C4-2B (cell line): Measurements from ENCODE around the gene ANKRD62.
A peak's percentile ranks its signal among the peaks of the same experiment; 100 is the strongest.
"Not testable (repeated sequence)": the region's sequence is repeated elsewhere in the genome, so short reads cannot be mapped to it uniquely, and the experiment has no call there.

ENCODE experiments used
- H3K27ac ChIP-seq: fragments of 450-650 bp; 2 replicates; pipeline ENCODE4 v1.5.1; 2017
- ZFX ChIP-seq: fragments of 450-650 bp; IDR thresholded peaks from 2 replicates; pipeline ENCODE4 v1.6.1; 2017
- TF ChIP-seq, protein P1 (sequence below): fragments of 450-650 bp; conservative IDR thresholded peaks from 2 replicates; pipeline ENCODE4 v1.5.1; 2017; ENCODE audit warnings: mild to moderate bottlenecking

Gene ANKRD62

DNA sequence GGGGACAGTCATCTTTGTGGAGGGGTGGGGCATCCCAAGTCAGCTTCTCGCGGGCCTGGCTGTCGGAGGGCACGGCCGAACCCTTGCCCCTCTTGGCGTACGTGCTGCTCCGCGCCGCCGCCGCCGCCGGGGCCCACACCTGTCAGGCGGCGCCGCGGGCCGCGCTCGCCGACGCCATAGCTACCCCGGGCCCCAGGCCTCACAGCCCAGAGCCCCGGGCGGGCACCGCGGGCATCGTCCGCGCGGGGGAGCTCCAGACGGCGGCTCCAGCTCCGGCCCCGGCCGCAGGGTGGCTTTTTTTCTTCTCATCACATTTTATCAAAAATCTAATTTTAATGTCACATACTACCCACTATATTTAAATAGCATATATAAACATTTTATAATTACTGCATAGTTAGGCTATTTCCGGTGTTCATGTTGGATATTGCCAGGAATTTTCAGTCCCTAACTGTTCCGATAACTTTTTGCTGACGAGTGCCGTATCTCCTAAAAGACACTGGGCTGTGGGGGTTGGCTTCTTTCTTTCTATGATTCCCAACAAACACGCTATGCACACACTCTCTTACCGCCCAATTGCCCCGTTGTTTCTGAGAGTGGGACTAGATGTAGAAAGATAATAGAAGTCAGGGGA is 25.2 kb upstream of the ANKRD62 start:
- TF ChIP-seq, protein P1, sequence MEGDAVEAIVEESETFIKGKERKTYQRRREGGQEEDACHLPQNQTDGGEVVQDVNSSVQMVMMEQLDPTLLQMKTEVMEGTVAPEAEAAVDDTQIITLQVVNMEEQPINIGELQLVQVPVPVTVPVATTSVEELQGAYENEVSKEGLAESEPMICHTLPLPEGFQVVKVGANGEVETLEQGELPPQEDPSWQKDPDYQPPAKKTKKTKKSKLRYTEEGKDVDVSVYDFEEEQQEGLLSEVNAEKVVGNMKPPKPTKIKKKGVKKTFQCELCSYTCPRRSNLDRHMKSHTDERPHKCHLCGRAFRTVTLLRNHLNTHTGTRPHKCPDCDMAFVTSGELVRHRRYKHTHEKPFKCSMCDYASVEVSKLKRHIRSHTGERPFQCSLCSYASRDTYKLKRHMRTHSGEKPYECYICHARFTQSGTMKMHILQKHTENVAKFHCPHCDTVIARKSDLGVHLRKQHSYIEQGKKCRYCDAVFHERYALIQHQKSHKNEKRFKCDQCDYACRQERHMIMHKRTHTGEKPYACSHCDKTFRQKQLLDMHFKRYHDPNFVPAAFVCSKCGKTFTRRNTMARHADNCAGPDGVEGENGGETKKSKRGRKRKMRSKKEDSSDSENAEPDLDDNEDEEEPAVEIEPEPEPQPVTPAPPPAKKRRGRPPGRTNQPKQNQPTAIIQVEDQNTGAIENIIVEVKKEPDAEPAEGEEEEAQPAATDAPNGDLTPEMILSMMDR, result peak; percentile 63
- not testable (repeated sequence) for H3K27ac ChIP-seq

DNA sequence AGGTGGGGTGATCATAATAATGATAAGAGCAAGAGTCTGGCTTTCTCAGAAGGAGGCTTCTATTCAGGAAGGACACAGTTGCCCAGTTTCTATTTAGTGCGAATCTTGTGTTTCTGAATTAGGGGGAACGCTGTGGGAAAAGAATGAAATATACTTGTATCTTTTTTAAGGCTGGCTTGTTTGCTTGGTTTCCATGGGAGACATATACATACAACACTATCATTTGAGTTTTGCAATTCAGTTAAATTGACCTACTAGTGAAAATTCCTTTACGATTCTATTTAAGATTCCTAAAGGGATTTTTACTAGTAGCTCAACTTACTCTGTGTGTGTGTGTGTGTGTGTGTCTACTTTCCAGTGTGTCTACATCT is 24.7 kb upstream of the ANKRD62 start:
- no peak overlapping the region for H3K27ac ChIP-seq
- TF ChIP-seq ZFX, result no peak
- TF ChIP-seq, protein P1, result no peak

DNA sequence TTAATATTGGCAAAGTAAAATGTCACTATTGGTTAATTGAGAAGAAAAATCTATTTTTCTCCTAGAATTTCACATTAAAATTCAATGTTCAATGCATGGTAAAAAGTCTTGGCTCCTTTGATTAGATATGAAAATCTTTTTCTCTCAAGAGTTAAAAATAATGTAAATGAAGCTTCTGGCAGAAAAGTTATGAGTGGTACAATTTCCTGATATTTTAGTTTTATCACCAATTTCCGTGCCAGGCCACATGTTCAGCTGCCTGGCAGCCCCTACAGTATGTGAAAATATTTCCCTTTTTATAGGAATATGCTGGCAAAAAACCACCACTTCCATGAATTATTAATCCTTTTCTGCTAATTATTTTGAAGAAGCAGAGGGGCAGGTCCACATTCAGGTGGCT is 22.6 kb upstream of the ANKRD62 start:
- H3K27ac ChIP-seq, result not testable (repeated sequence)

DNA sequence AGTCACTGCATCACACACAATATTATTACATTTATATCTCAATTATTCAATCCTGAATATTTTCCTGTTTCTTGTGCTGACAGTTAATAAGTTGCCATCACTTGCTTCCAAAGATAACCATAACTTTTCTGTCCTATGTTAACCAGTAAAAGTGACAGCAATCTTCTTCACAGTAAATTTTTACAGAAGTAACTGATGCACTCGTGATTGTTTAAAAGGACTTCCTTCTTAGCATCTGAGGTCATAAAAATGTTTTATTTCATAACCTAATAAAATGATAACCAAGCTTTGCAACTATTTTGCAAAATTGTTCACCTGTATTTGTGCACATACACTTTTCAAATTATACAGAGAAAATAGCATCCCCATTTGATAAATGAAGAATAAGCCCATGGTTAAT is 20.6 kb upstream of the ANKRD62 start:
- TF ChIP-seq ZFX, result no peak
- TF ChIP-seq, protein P1, result no peak
- no peak overlapping the region for H3K27ac ChIP-seq

DNA sequence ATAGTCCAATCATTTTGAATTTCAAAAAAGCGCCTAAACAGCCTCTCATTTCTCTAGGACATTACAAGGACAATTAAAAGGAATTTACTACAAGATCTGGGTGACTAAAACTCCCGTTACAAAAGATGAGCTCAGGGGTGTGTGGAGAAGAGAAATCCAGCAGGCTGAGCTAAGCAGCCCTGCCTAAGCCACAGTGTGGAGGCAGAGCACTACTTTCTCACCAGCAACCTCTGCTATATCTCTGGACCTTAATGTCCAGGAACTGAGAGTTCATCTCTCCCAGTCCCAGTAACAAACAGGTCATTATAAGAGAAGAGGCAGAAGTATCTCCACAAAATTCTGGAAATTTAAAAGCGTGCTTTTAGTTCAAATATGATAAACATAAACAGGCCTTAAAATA is 18.9 kb upstream of the ANKRD62 start:
- H3K27ac ChIP-seq, result no peak overlapping the region
- TF ChIP-seq, protein P1, result no peak
- no peak for TF ChIP-seq ZFX

DNA sequence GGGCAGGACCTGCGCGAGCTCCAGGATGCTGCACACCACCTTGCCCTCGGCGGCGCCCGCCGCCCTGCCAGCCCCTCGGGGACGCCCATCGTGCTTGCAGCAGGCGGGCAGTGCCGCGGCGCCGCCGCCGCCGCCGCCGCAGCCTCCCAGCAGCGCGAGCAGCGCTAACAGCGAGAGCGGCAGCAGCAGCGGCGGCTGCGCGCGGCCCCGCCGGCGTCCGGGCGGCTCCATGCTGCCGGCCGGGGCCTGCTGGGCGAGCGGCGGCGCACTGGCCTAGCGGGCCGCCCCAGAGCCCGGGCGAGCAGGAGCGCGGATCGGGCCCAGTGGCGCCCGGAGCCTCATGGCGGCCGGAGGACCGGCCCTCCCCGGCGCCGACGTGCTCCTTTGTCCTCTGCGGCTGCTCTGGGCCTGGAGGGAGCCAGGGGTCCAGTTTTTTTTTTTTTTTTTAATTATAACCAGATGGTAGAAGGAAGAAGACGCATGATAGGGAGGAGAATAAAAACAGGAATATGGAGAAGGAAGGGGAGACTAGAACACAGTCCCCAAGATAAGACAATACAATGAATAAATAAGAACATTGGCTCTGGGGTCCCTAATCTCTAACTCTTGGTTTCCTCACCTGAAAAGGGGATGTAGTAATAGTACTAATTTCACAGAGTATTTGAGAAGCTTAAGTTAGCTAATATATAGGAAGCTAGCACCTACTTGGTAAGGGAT is 17.1 kb upstream of the ANKRD62 start:
- TF ChIP-seq ZFX, result no peak
- TF ChIP-seq, protein P1, result no peak
- H3K27ac ChIP-seq, result no peak overlapping the region

DNA sequence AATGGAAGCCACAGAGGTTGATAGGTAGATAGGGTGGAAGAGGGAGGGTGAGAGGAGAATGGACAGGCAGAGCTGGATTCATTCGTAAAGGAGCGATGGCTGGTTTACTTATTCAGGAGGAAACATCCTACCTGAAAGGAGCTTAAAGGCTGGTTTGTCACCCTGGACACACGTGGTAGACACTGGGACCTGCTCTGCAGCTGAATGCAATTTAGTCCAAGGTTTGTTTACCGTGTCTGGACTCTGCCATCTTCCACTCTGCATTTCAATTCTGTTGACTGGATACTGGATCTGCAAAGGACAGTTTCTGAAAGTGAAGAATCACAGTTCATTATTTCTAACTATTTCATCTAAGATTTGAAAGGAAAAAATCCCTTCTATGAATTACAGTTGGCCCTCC is 15.6 kb upstream of the ANKRD62 start:
- not testable (repeated sequence) for H3K27ac ChIP-seq

DNA sequence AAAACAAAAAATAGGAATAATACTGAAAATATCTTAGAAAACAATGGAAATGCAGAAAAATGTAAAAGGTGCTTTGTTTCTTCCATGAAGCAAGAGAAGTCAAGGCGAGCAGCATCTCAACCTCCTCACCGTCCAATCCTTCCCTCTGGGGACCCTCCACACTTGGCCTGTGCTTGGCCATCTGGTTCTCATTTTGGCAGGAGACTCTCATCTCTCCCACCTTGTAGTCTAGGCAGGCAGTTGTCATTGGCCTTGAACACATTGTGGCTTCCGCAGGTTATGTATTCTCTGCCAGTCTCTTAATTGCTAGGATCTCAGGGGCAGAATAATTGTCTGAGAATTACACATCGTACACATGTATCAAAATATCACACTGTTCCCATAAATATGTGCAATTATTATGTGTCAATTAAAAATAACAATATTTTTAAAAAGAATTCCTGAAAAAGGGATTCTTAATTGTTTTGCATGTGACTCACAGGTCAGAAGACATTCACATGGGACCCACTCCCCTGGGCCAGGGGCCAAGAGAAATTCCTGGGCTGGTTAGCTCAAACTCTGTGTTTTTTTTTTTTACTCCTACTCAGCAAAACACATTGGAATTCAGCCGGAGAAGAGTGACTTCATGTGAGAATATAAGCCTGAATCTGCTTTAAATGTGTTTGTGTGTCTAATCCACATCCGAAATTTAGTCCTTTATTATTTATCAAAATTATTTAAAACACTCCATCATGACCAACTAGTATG is 14.0 kb upstream of the ANKRD62 start:
- TF ChIP-seq ZFX, result no peak
- TF ChIP-seq, protein P1, result no peak
- no peak overlapping the region for H3K27ac ChIP-seq
